WTC11 (cell line): ENCODE results near the gene PREX1. TPM values are rescaled to one million over a fixed set of nuclear protein-coding genes. Genes with fewer than 3 reads are reported as not detected.

Experiments
- ATAC-seq: fragments of 200-7000 bp; cut with Tn5 transposase; 2 replicates; pipeline ENCODE4 v1.10.0; 2021; ENCODE audit warnings: mild to moderate bottlenecking, moderate library complexity
- CTCF ChIA-PET: fragments of 300-600 bp; sonication (Branson Sonifier 250); formaldehyde crosslinking; loops from one replicate; lab custom pipeline; 2021; ENCODE audit warnings: antibody characterized with exemption; lab: Charles Lee
- POLR2A ChIA-PET: fragments of 350-600 bp; sonication (Branson Sonifier 250); formaldehyde crosslinking; loops from one replicate; lab custom pipeline; 2021; ENCODE audit warnings: antibody characterized with exemption; lab: Charles Lee
- DNase-seq: peaks from one replicate; pipeline ENCODE4 v3.0.0; 2021; ENCODE audit warnings: low spot score
- H3K27ac Mint-ChIP-seq: 2 replicates; pipeline ENCODE4 v1.8.0; 2021; ENCODE audit warnings: mixed read lengths
- H3K27me3 Mint-ChIP-seq: 2 replicates; pipeline ENCODE4 v1.8.0; 2021; ENCODE audit warnings: low read depth, mild to moderate bottlenecking, moderate library complexity, mixed read lengths
- H3K36me3 Mint-ChIP-seq: 2 replicates; pipeline ENCODE4 v1.8.0; 2021; ENCODE audit warnings: mixed read lengths
- H3K4me1 Mint-ChIP-seq: 2 replicates; pipeline ENCODE4 v1.8.0; 2022; ENCODE audit warnings: mixed read lengths
- H3K4me3 Mint-ChIP-seq: 2 replicates; pipeline ENCODE4 v1.8.0; 2021; ENCODE audit warnings: mild to moderate bottlenecking, moderate library complexity, mixed read lengths
- H3K9me3 Mint-ChIP-seq: 2 replicates; pipeline ENCODE4 v1.8.0; 2021; ENCODE audit warnings: mixed read lengths
- AR ChIP-seq: fragments of 250-450 bp; sonication (Bioruptor Pico); IDR thresholded peaks from 2 replicates; pipeline ENCODE4 v1.9.0; 2021; ENCODE audit warnings: mild to moderate bottlenecking
- ATF2 ChIP-seq: sonication (generic); formaldehyde crosslinking; IDR thresholded peaks from 2 replicates; pipeline ENCODE4 v1.8.1; 2022; ENCODE audit warnings: low read depth, missing genetic modification reagents, borderline replicate concordance
- CDX4 ChIP-seq: fragments of 250-450 bp; sonication (Bioruptor Pico); IDR thresholded peaks from 2 replicates; pipeline ENCODE4 v1.9.0; 2021; ENCODE audit warnings: moderate library complexity, mild to moderate bottlenecking, inconsistent platforms, borderline replicate concordance
- ELF4 ChIP-seq: sonication (generic); formaldehyde crosslinking; IDR thresholded peaks from 2 replicates; pipeline ENCODE4 v1.8.1; 2022; ENCODE audit warnings: low read depth, mild to moderate bottlenecking, moderate library complexity, missing genetic modification reagents
- ERG ChIP-seq: fragments of 250-450 bp; sonication (Bioruptor Pico); IDR thresholded peaks from 2 replicates; pipeline ENCODE4 v1.8.0; 2021; ENCODE audit warnings: mild to moderate bottlenecking
- IRF1 ChIP-seq: sonication (generic); formaldehyde crosslinking; IDR thresholded peaks from 2 replicates; pipeline ENCODE4 v1.8.0; 2023; ENCODE audit warnings: missing genetic modification reagents
- MAX ChIP-seq: sonication (generic); formaldehyde crosslinking; IDR thresholded peaks from 2 replicates; pipeline ENCODE4 v1.8.0; 2022; ENCODE audit warnings: mild to moderate bottlenecking, missing genetic modification reagents
- MLX ChIP-seq: sonication (generic); formaldehyde crosslinking; IDR thresholded peaks from 2 replicates; pipeline ENCODE4 v1.8.1; 2023; ENCODE audit warnings: mild to moderate bottlenecking, missing genetic modification reagents, moderate library complexity
- MXD4 ChIP-seq: fragments of 250-450 bp; sonication (Bioruptor Pico); IDR thresholded peaks from 2 replicates; pipeline ENCODE4 v1.8.0; 2021; ENCODE audit warnings: mild to moderate bottlenecking, moderate library complexity, borderline replicate concordance
- OVOL2 ChIP-seq: fragments of 250-450 bp; sonication (Bioruptor Pico); IDR thresholded peaks from 2 replicates; pipeline ENCODE4 v1.9.0; 2021; ENCODE audit warnings: mild to moderate bottlenecking, borderline replicate concordance
- PREB ChIP-seq: sonication (generic); formaldehyde crosslinking; IDR thresholded peaks from 2 replicates; pipeline ENCODE4 v1.8.1; 2022; ENCODE audit warnings: mild to moderate bottlenecking, missing genetic modification reagents, moderate library complexity, borderline replicate concordance
- PRRX2 ChIP-seq: fragments of 250-450 bp; sonication (Bioruptor Pico); IDR thresholded peaks from 2 replicates; pipeline ENCODE4 v1.8.0; 2021; ENCODE audit warnings: mild to moderate bottlenecking
- TP53 ChIP-seq: sonication (generic); formaldehyde crosslinking; IDR thresholded peaks from 2 replicates; pipeline ENCODE4 v1.8.1; 2023; ENCODE audit warnings: mild to moderate bottlenecking, missing genetic modification reagents
- USF2 ChIP-seq: sonication (generic); formaldehyde crosslinking; IDR thresholded peaks from 2 replicates; pipeline ENCODE4 v1.8.1; 2023; ENCODE audit warnings: mild to moderate bottlenecking, missing genetic modification reagents, moderate library complexity
- ZNF317 ChIP-seq: sonication (generic); formaldehyde crosslinking; IDR thresholded peaks from 2 replicates; pipeline ENCODE4 v1.8.1; 2023; ENCODE audit warnings: low read depth, mild to moderate bottlenecking, moderate library complexity, missing genetic modification reagents, borderline replicate concordance
- ZNF512 ChIP-seq: sonication (generic); formaldehyde crosslinking; IDR thresholded peaks from 2 replicates; pipeline ENCODE4 v1.8.1; 2022; ENCODE audit warnings: missing genetic modification reagents, borderline replicate concordance
- ZNF532 ChIP-seq: fragments of 250-450 bp; sonication (Bioruptor Pico); IDR thresholded peaks from 2 replicates; pipeline ENCODE4 v1.9.0; 2021; ENCODE audit warnings: mild to moderate bottlenecking, borderline replicate concordance
- total RNA-seq: library from RNA; stranded (reverse); gene quantifications from 3 replicates; pipeline ENCODE4 v1.2.3, GENCODE V29; 2021

Gene PREX1
- total RNA-seq, 1 experiment from 2014 or later: 17.3 TPM

GRCh38 chr20:48609491-48609978 is 218.3 kb downstream of the PREX1 start (continued):
- no peak for TF ChIP-seq USF2 (CRISPR knock-in tag)

GRCh38 chr20:48608756-48609155 is 219.0 kb downstream of the PREX1 start:
- Mint-ChIP-seq H3K4me1 (peaks cover 11% of the 10 kb centered on the region), H3K27me3 (no peaks in the 10 kb centered on the region; the same call in 1 of the 2 replicates), H3K36me3 (no peaks in the 10 kb centered on the region), H3K9me3 (no peaks in the 10 kb centered on the region), H3K27ac (no peak overlapping the region), H3K4me3 (no peak overlapping the region)
- ChIA-PET CTCF (interaction anchor here (1.0 to 2.8 kb wide), 2 partner anchors 11 to 945 kb away, joined by 3 to 9 read pairs; no protein-coding TSS in a partner anchor), POLR2A (no interaction called here)
- DNase-seq (no peak), ATAC-seq (no peak)
- no peak for TF ChIP-seq TP53
- no peak for TF ChIP-seq MAX
- no peak for TF ChIP-seq PREB (CRISPR knock-in tag)
- TF ChIP-seq ZNF532 (CRISPR knock-in tag): no peak
- no peak for TF ChIP-seq AR (CRISPR knock-in tag)
- TF ChIP-seq ATF2 (CRISPR knock-in tag): no peak
- no peak for TF ChIP-seq ZNF317
- no peak for TF ChIP-seq ZNF512
- TF ChIP-seq PRRX2: no peak
- no peak for TF ChIP-seq MLX (CRISPR knock-in tag)
- TF ChIP-seq CDX4 (CRISPR knock-in tag): no peak
- no peak for TF ChIP-seq ELF4
- TF ChIP-seq ERG: no peak
- no peak for TF ChIP-seq OVOL2
- no peak for TF ChIP-seq IRF1 (CRISPR knock-in tag)
- TF ChIP-seq MXD4 (CRISPR knock-in tag): no peak
